ENCODE results near the gene KRTAP12-4. TPM values are rescaled to one million over a fixed set of nuclear protein-coding genes. Genes with fewer than 3 reads are reported as not detected.
"Not testable (repeated sequence)": the region's sequence is repeated elsewhere in the genome, so short reads cannot be mapped to it uniquely, and the experiment has no call there.

KRTAP12-4 gene
- not detected for total RNA-seq

- no peak for DNase-seq
Observed at GRCh38 chr21:44654576-44655175, at the start of gene KRTAP12-4. TSS of gene KRTAP12-4 (minus strand) at chr21:44654659. CDS start at chr21:44654614, 45 bp downstream.

GRCh38 chr21:44703731-44704635 is 49.5 kb upstream of the KRTAP12-4 start:
- DNase-seq, result no peak

- no peak for DNase-seq
Observed at GRCh38 chr21:44702973-44703730, 48.7 kb upstream of the KRTAP12-4 start.

GRCh38 chr21:44702111-44702972 is 47.9 kb upstream of the KRTAP12-4 start:
- no peak for DNase-seq

GRCh38 chr21:44701541-44701940 is 47.1 kb upstream of the KRTAP12-4 start:
- no peak for DNase-seq

GRCh38 chr21:44701023-44701400 is 46.6 kb upstream of the KRTAP12-4 start:
- DNase-seq, result no peak

GRCh38 chr21:44700101-44701022 is 45.9 kb upstream of the KRTAP12-4 start:
- no peak for DNase-seq

GRCh38 chr21:44699502-44700001 is 45.1 kb upstream of the KRTAP12-4 start:
- DNase-seq, result no peak

- DNase-seq, result no peak
Observed at GRCh38 chr21:44697811-44698734, 43.6 kb upstream of the KRTAP12-4 start.

GRCh38 chr21:44697172-44697810 is 42.8 kb upstream of the KRTAP12-4 start, which contains the start of gene KRTAP10-12:
TSS of gene KRTAP10-12 (plus strand) at chr21:44697172. CDS start at chr21:44697202, 30 bp downstream.
- not testable (repeated sequence) for DNase-seq

GRCh38 chr21:44696572-44696971 is 42.1 kb upstream of the KRTAP12-4 start:
- no peak for DNase-seq

GRCh38 chr21:44695641-44696040 is 41.2 kb upstream of the KRTAP12-4 start:
- DNase-seq, result no peak

GRCh38 chr21:44695184-44695583 is 40.7 kb upstream of the KRTAP12-4 start:
- DNase-seq, result no peak

GRCh38 chr21:44694776-44695175 is 40.3 kb upstream of the KRTAP12-4 start:
- DNase-seq, result no peak

GRCh38 chr21:44692798-44693512 is 38.5 kb upstream of the KRTAP12-4 start:
- DNase-seq, result no peak

GRCh38 chr21:44691686-44692085 is 37.2 kb upstream of the KRTAP12-4 start:
- DNase-seq, result no peak

- DNase-seq, result not testable (repeated sequence)
Observed at GRCh38 chr21:44689740-44690139, 35.3 kb upstream of the KRTAP12-4 start.

GRCh38 chr21:44687671-44688070 is 33.2 kb upstream of the KRTAP12-4 start:
- DNase-seq, result no peak

Measured in occipital lobe (tissue), 2 donors.